CD4-positive, alpha-beta T cell treated with Interleukin-12 subunit alpha and Interleukin-12 subunit beta, for 1 hour (primary cell): ENCODE data around the gene CTSA.

Source experiments
- DNase-seq: peaks from one replicate; pipeline ENCODE4 v3.0.0-alpha.2; 2020

CTSA gene

GRCh38 chr20:45944151-45944964, 53.2 kb downstream of the CTSA start:
- no peak for DNase-seq

GRCh38 chr20:45944965-45945677, 54.0 kb downstream of the CTSA start:
- no peak for DNase-seq

- no peak for DNase-seq
Observed at GRCh38 chr20:45945678-45946148, 54.6 kb downstream of the CTSA start.

GRCh38 chr20:45946149-45946970, 55.2 kb downstream of the CTSA start:
- DNase-seq = peak; percentile 44

GRCh38 chr20:45947110-45947866, 56.2 kb downstream of the CTSA start:
- no peak for DNase-seq

GRCh38 chr20:45948261-45948733, 57.2 kb downstream of the CTSA start:
- no peak for DNase-seq
